HCT116 (cell line): ENCODE data around the gene DNAJC3.

Experiments
- POLR2A ChIP-seq: IDR thresholded peaks from 2 replicates; pipeline ENCODE4 v1.7.0; 2011; ENCODE audit warnings: borderline replicate concordance; ENCODE audit not compliant: insufficient read depth, insufficient read length; ENCODE audit errors: extremely low read depth
- SIN3A ChIP-seq: IDR thresholded peaks from 2 replicates; pipeline ENCODE4 v1.6.1; 2012; ENCODE audit warnings: low read depth
- YY1 ChIP-seq: IDR thresholded peaks from 2 replicates; pipeline ENCODE4 v1.6.1; 2011; ENCODE audit warnings: low read length, low read depth, moderate library complexity, mild to moderate bottlenecking; ENCODE audit not compliant: insufficient replicate concordance; ENCODE audit errors: extremely low read depth
- ZBTB33 ChIP-seq: IDR thresholded peaks from 2 replicates; pipeline ENCODE4 v1.6.1; 2011; ENCODE audit warnings: mild to moderate bottlenecking, low read length, moderate library complexity; ENCODE audit not compliant: insufficient replicate concordance; ENCODE audit errors: extremely low read depth

- TF ChIP-seq ZBTB33 (no peak), SIN3A (no peak), YY1 (no peak), POLR2A (no peak)
Observed at GRCh38 chr13:95809429-95809828, 132.5 kb downstream of the DNAJC3 start.
